Transverse colon (tissue), 4 donors: ENCODE measurements around the gene TAF6L. TPM values are rescaled to one million over a fixed set of nuclear protein-coding genes. Genes with fewer than 3 reads are reported as not detected.
A peak's percentile ranks its signal among the peaks of the same experiment; 100 is the strongest.

Experiments used
- DNase-seq: peaks from one replicate; pipeline ENCODE4 v3.0.0-alpha.2; 2019
- H3K27ac ChIP-seq, 4 donors: fragments of 200-600 bp; sonication (generic); 2 replicates each; pipeline ENCODE4 v1.5.1; 2016 to 2018; ENCODE audit warnings: inconsistent platforms in 4 of 4
- H3K27me3 ChIP-seq: fragments of 200-600 bp; sonication (generic); 2 replicates; pipeline ENCODE4 v1.5.1; 2017; ENCODE audit warnings: inconsistent platforms
- H3K36me3 ChIP-seq, 4 donors: fragments of 200-600 bp; sonication (generic); 2 replicates each; pipeline ENCODE4 v1.5.1; 2017 to 2019; ENCODE audit warnings: inconsistent platforms in 4 of 4
- H3K4me1 ChIP-seq, 4 donors: fragments of 200-600 bp; sonication (generic); 2 replicates each; pipeline ENCODE4 v1.5.1; 2017 to 2020; ENCODE audit warnings: inconsistent platforms in 4 of 4
- H3K4me3 ChIP-seq, 4 donors: fragments of 200-600 bp; sonication (generic); 1 replicate in 1 of 4; 2 replicates in 3 of 4; pipeline versions ENCODE4 v1.5.1 to v1.6.1; 2017 to 2019; ENCODE audit warnings: inconsistent platforms in 4 of 4
- H3K9me3 ChIP-seq, 2 donors: fragments of 200-600 bp; sonication (generic); 2 replicates each; pipeline ENCODE4 v1.5.1; 2017 to 2019; ENCODE audit warnings: inconsistent platforms in 2 of 2
- CTCF ChIP-seq, 5 experiments: fragments of 200-600 bp in 3 of 5; fragments of 450-650 bp in 2 of 5; sonication (generic) in 3 of 5; IDR thresholded peaks; 1 replicate in 2 of 5; 2 replicates in 3 of 5; pipeline ENCODE4 v1.5.1; 2016 to 2017; ENCODE audit warnings: antibody characterized with exemption in 5 of 5, inconsistent platforms in 3 of 5, mild to moderate bottlenecking in 2 of 5, moderate library complexity in 1 of 5
- EP300 ChIP-seq: sonication (generic); formaldehyde crosslinking; IDR thresholded peaks from one replicate; pipeline ENCODE4 v1.6.1; 2017; ENCODE audit warnings: antibody characterized with exemption, low read depth
- POLR2A ChIP-seq: fragments of 450-650 bp; IDR thresholded peaks from one replicate; pipeline ENCODE4 v1.6.1; 2016; ENCODE audit warnings: antibody characterized with exemption, mild to moderate bottlenecking, moderate library complexity
- POLR2AphosphoS5 ChIP-seq, 3 donors: sonication (generic); formaldehyde crosslinking; IDR thresholded peaks; one replicate each; pipeline ENCODE4 v1.6.1; 2016; ENCODE audit warnings: antibody characterized with exemption in 3 of 3
- WGBS, 2 donors: methylation state at CpG; one replicate each; pipeline ENCODE4 v1.1.5; 2018; ENCODE audit warnings: low coverage in 1 of 2; 5-methylcytosine and 5-hydroxymethylcytosine counted together
- in situ Hi-C, 4 donors: fragments of 200-750 bp; cut with MboI; loops; one replicate each; pipeline versions ENCODE4 v1.15.0 to v1.15.1; 2017; ENCODE audit warnings: low sequenced_read_pairs in 3 of 4, low pct_ligation_motif_present in 1 of 4, low pct_unique_long_range_greater_than_20kb in 1 of 4
- intact Hi-C: fragments of 100-400 bp; cut with DNase I; formaldehyde crosslinking; loops from one replicate; pipeline ENCODE4 v1.15.1; 2023; ENCODE audit warnings: low total_unique reads
- total RNA-seq, 4 donors: library from RNA; depleted of rRNA; stranded (reverse); fragments of >200 nt; gene quantifications; one replicate each; pipeline ENCODE4 v1.1.0, GENCODE V29; 2016

Gene TAF6L
- total RNA-seq, 4 donors from 2014 or later = 18.9 to 234 (median 22.8) TPM

- no peak for DNase-seq
- Histone ChIP-seq H3K27ac (peak overlapping the region; percentile 95 to 99 (median 96)), H3K27me3 (no peaks in the 10 kb centered on the region), H3K9me3 (no peaks in the 10 kb centered on the region), H3K4me3 (peak overlapping the region; percentile 35 to 96 (median 88)), H3K36me3 (peaks cover 0 to 38% (median 18%) of the 10 kb centered on the region in 4 donors), H3K4me1 (peaks cover 7 to 22% (median 17%) of the 10 kb centered on the region in 4 donors)
- in situ Hi-C loops (no loop called here), intact Hi-C loops (no loop called here)
- WGBS, 2 donors = 3 to 18% methylated on average over 2 to 14 of the region's 14 CpGs
- TF ChIP-seq CTCF (IDR thresholded peaks at IDR 0.05) = no peak
- TF ChIP-seq POLR2AphosphoS5 (IDR thresholded peaks at IDR 0.05) = no peak
These were observed 33.3 kb downstream of the TAF6L start for GRCh38 chr11:62804310-62805075.

GRCh38 chr11:62805076-62805892 lies 34.1 kb downstream of the TAF6L start, which contains the start of gene NXF1:
TSS of gene NXF1 (minus strand) at chr11:62805440. CDS start at chr11:62805356, 84 bp downstream.
- peaks cover 7 to 22% (median 18%) of the 10 kb centered on the region in 4 donors for H3K4me1 ChIP-seq
- peak within 1 kb of the TSS; percentile 95 to 99 (median 96) for H3K27ac ChIP-seq
- H3K27me3 ChIP-seq = no peaks in the 10 kb centered on the region
- intact Hi-C loops (no loop called here), in situ Hi-C loops (no loop called here)
- peak; percentile 96 for DNase-seq
- H3K36me3 ChIP-seq = peaks cover 0 to 30% (median 14%) of the 10 kb centered on the region in 4 donors
- TF ChIP-seq POLR2A = peak; percentile 100
- TF ChIP-seq EP300 = no peak
- peak; percentile 3 to 64 (median 14) for TF ChIP-seq CTCF (IDR thresholded peaks at IDR 0.05)
- peak; percentile 100 for TF ChIP-seq POLR2AphosphoS5 (IDR thresholded peaks at IDR 0.05)
- WGBS, 2 donors = 0 to 1% methylated on average over 2 to 43 of the region's 77 CpGs
- no peaks in the 10 kb centered on the region for H3K9me3 ChIP-seq
- peak within 1 kb of the TSS; percentile 62 to 96 (median 88) for H3K4me3 ChIP-seq

GRCh38 chr11:62805961-62806441 lies 34.8 kb downstream of the TAF6L start:
- Histone ChIP-seq H3K4me1 (peaks cover 7 to 22% (median 19%) of the 10 kb centered on the region in 4 donors), H3K36me3 (peaks cover 0 to 22% (median 11%) of the 10 kb centered on the region in 4 donors), H3K27me3 (no peaks in the 10 kb centered on the region), H3K4me3 (peak overlapping the region; percentile 62 to 96 (median 88)), H3K27ac (peak overlapping the region; percentile 95 to 99 (median 96)), H3K9me3 (no peaks in the 10 kb centered on the region)
- in situ Hi-C loops = no loop called here
- TF ChIP-seq POLR2A = no peak
- TF ChIP-seq CTCF (IDR thresholded peaks at IDR 0.05) = no peak
- no peak for TF ChIP-seq EP300
- no peak for TF ChIP-seq POLR2AphosphoS5 (IDR thresholded peaks at IDR 0.05)
- intact Hi-C loops = no loop called here
- peak; percentile 16 for DNase-seq
- WGBS, 2 donors = 30 to 35% methylated on average over 2 to 12 of the region's 12 CpGs

GRCh38 chr11:62806611-62807121 lies 35.5 kb downstream of the TAF6L start:
- H3K9me3 ChIP-seq = no peaks in the 10 kb centered on the region
- peak in 1 of 3 donors; percentile 9 for TF ChIP-seq POLR2AphosphoS5 (IDR thresholded peaks at IDR 0.05)
- TF ChIP-seq POLR2A = no peak
- no peak for TF ChIP-seq CTCF (IDR thresholded peaks at IDR 0.05)
- TF ChIP-seq EP300 = no peak
- H3K4me3 ChIP-seq = no peak overlapping the region
- peak; percentile 10 for DNase-seq
- peaks cover 7 to 22% (median 19%) of the 10 kb centered on the region in 4 donors for H3K4me1 ChIP-seq
- peak overlapping the region; percentile 95 to 99 (median 96) for H3K27ac ChIP-seq
- in situ Hi-C loops = no loop called here
- 89% methylated on average over 5 of the region's 5 CpGs; no CpG with 5 or more reads in 1 of the 2 donors for WGBS, 2 donors
- intact Hi-C loops = no loop called here
- H3K27me3 ChIP-seq = no peaks in the 10 kb centered on the region
- H3K36me3 ChIP-seq = peaks cover 0 to 16% (median 7%) of the 10 kb centered on the region in 4 donors
